Brain microvascular endothelial cell (primary cell): Measurements from ENCODE around the gene ACOXL.
A peak's percentile ranks its signal among the peaks of the same experiment; 100 is the strongest.

Experiments
- DNase-seq: peaks from one replicate; pipeline ENCODE4 v3.0.0-alpha.2; 2020
- H3K27ac ChIP-seq: fragments of 250-450 bp; sonication (Bioruptor Pico); 2 replicates; pipeline ENCODE4 v1.5.1; 2020; ENCODE audit warnings: mild to moderate bottlenecking, moderate library complexity
- H3K27me3 ChIP-seq: fragments of 250-450 bp; sonication (Bioruptor Pico); replicated peaks from 2 replicates; pipeline ENCODE4 v1.5.1; 2020; ENCODE audit warnings: mild to moderate bottlenecking
- H3K36me3 ChIP-seq: fragments of 250-450 bp; sonication (Bioruptor Pico); replicated peaks from 2 replicates; pipeline ENCODE4 v1.5.1; 2020; ENCODE audit warnings: mild to moderate bottlenecking
- H3K4me3 ChIP-seq: 2 replicates; pipeline ENCODE4 v1.5.1; 2011; ENCODE audit warnings: low read depth, mild to moderate bottlenecking, control low read depth, low read length, moderate library complexity
- CTCF ChIP-seq: IDR thresholded peaks from 2 replicates; pipeline ENCODE4 v1.5.1; 2011; ENCODE audit warnings: low read depth, mild to moderate bottlenecking, moderate library complexity, low read length, control low read depth, inconsistent platforms; ENCODE audit errors: missing control alignments
- in situ Hi-C: cut with HindIII; loops from 2 replicates; pipeline ENCODE4 v1.10.0; 2017; ENCODE audit warnings: low sequenced_read_pairs, low pct_ligation_motif_present

The ACOXL gene

GRCh38 chr2:111162718-111163331, 430.5 kb downstream of the ACOXL start:
- no peak for TF ChIP-seq CTCF
- H3K36me3 ChIP-seq: no peaks in the 10 kb centered on the region
- H3K27ac ChIP-seq: no peak overlapping the region
- in situ Hi-C loops: no loop called here
- no peaks in the 10 kb centered on the region for H3K27me3 ChIP-seq
- no peak overlapping the region for H3K4me3 ChIP-seq
- peak; percentile 14 for DNase-seq

- Histone ChIP-seq H3K36me3 (no peaks in the 10 kb centered on the region), H3K27me3 (no peaks in the 10 kb centered on the region), H3K4me3 (no peak overlapping the region), H3K27ac (no peak overlapping the region)
- TF ChIP-seq CTCF: no peak
- DNase-seq: no peak
- in situ Hi-C loops: no loop called here
Observed at GRCh38 chr2:111164078-111164477, 431.7 kb downstream of the ACOXL start.

GRCh38 chr2:111165084-111165483, 432.7 kb downstream of the ACOXL start:
- no peak for DNase-seq
- no peak for TF ChIP-seq CTCF
- H3K36me3 ChIP-seq: no peaks in the 10 kb centered on the region
- no peaks in the 10 kb centered on the region for H3K27me3 ChIP-seq
- no peak overlapping the region for H3K27ac ChIP-seq
- in situ Hi-C loops: no loop called here
- H3K4me3 ChIP-seq: no peak overlapping the region

- Histone ChIP-seq H3K4me3 (no peak overlapping the region), H3K27me3 (no peaks in the 10 kb centered on the region), H3K36me3 (no peaks in the 10 kb centered on the region), H3K27ac (no peak overlapping the region)
- TF ChIP-seq CTCF: no peak
- in situ Hi-C loops: no loop called here
- no peak for DNase-seq
Observed at GRCh38 chr2:111166115-111166514, 433.7 kb downstream of the ACOXL start.

GRCh38 chr2:111167076-111167862, 434.9 kb downstream of the ACOXL start:
- no peak overlapping the region for H3K27ac ChIP-seq
- H3K36me3 ChIP-seq: no peaks in the 10 kb centered on the region
- no peak for DNase-seq
- in situ Hi-C loops: no loop called here
- no peak overlapping the region for H3K4me3 ChIP-seq
- no peak for TF ChIP-seq CTCF
- no peaks in the 10 kb centered on the region for H3K27me3 ChIP-seq
